HL-60 (cell line): Measurements from ENCODE around the gene RMDN2.

Source experiments
- DNase-seq, 2 experiments: peaks; one replicate each; pipeline ENCODE4 v3.0.0-alpha.2; 2010 to 2020; ENCODE audit warnings: low read depth in 1 of 2, low spot score in 1 of 2
- H3K27ac ChIP-seq: fragments of 250-450 bp; sonication (Bioruptor Pico); replicated peaks from 2 replicates; pipeline ENCODE4 v1.5.1; 2020; ENCODE audit warnings: mild to moderate bottlenecking, moderate library complexity
- H3K27me3 ChIP-seq: fragments of 250-450 bp; sonication (Bioruptor Pico); 2 replicates; pipeline ENCODE4 v1.5.1; 2021; ENCODE audit warnings: mild to moderate bottlenecking, moderate library complexity; ENCODE audit not compliant: insufficient read depth, poor library complexity, severe bottlenecking
- H3K4me3 ChIP-seq: replicated peaks from 2 replicates; pipeline ENCODE4 v1.5.1; 2011; ENCODE audit warnings: mild to moderate bottlenecking, control low read depth, low read length; ENCODE audit not compliant: insufficient read depth
- GABPA ChIP-seq: IDR thresholded peaks from 2 replicates; pipeline ENCODE4 v1.6.1; 2012; ENCODE audit warnings: low read depth
- POLR2AphosphoS5 ChIP-seq: IDR thresholded peaks from 2 replicates; pipeline ENCODE4 v1.6.1; 2012; ENCODE audit warnings: low read depth
- SPI1 ChIP-seq: IDR thresholded peaks from 2 replicates; pipeline ENCODE4 v1.6.1; 2012; ENCODE audit warnings: low read depth, mild to moderate bottlenecking, borderline replicate concordance
- TF ChIP-seq, protein P1 (sequence below): IDR thresholded peaks from one replicate; pipeline ENCODE4 v1.5.1; 2011; ENCODE audit warnings: low read length, control low read depth, inconsistent platforms; ENCODE audit not compliant: insufficient read depth
- TF ChIP-seq, protein P2 (sequence below): IDR thresholded peaks from 2 replicates; pipeline ENCODE4 v1.6.1; 2012; ENCODE audit warnings: low read depth; ENCODE audit not compliant: insufficient replicate concordance

The RMDN2 gene

GRCh38 chr2:37966326-37966725 is 41.2 kb downstream of the RMDN2 start:
- Histone ChIP-seq H3K27me3 (no peaks in the 10 kb centered on the region), H3K27ac (no peak overlapping the region), H3K4me3 (no peak overlapping the region)
- DNase-seq, result no peak
- TF ChIP-seq SPI1 (no peak), GABPA (no peak), POLR2AphosphoS5 (no peak)

DNA sequence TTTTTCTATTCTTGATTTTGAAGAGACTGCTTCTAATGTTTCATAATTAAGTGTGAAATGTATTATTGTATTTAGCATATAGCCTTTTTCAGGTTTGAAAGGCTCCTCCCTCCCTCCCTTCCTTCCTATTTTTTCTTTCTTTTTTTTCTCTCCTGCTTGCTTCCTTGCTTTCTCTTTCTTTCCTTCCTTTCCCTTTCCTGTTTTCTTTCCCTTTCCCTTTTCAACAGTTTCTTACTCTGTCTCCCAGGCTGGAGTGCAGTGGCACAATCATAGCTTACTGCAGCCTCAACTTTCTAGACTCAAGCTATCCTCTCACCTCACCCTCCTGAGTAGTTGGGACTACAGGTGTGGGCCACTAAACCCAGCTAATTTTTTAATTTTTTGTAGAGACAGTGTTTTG is 44.6 kb downstream of the RMDN2 start:
- DNase-seq, result no peak
- H3K4me3 ChIP-seq, result no peak overlapping the region
- TF ChIP-seq, protein P1, sequence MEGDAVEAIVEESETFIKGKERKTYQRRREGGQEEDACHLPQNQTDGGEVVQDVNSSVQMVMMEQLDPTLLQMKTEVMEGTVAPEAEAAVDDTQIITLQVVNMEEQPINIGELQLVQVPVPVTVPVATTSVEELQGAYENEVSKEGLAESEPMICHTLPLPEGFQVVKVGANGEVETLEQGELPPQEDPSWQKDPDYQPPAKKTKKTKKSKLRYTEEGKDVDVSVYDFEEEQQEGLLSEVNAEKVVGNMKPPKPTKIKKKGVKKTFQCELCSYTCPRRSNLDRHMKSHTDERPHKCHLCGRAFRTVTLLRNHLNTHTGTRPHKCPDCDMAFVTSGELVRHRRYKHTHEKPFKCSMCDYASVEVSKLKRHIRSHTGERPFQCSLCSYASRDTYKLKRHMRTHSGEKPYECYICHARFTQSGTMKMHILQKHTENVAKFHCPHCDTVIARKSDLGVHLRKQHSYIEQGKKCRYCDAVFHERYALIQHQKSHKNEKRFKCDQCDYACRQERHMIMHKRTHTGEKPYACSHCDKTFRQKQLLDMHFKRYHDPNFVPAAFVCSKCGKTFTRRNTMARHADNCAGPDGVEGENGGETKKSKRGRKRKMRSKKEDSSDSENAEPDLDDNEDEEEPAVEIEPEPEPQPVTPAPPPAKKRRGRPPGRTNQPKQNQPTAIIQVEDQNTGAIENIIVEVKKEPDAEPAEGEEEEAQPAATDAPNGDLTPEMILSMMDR, result no peak
- TF ChIP-seq SPI1 (no peak), GABPA (no peak), POLR2AphosphoS5 (no peak)
- TF ChIP-seq, protein P2, sequence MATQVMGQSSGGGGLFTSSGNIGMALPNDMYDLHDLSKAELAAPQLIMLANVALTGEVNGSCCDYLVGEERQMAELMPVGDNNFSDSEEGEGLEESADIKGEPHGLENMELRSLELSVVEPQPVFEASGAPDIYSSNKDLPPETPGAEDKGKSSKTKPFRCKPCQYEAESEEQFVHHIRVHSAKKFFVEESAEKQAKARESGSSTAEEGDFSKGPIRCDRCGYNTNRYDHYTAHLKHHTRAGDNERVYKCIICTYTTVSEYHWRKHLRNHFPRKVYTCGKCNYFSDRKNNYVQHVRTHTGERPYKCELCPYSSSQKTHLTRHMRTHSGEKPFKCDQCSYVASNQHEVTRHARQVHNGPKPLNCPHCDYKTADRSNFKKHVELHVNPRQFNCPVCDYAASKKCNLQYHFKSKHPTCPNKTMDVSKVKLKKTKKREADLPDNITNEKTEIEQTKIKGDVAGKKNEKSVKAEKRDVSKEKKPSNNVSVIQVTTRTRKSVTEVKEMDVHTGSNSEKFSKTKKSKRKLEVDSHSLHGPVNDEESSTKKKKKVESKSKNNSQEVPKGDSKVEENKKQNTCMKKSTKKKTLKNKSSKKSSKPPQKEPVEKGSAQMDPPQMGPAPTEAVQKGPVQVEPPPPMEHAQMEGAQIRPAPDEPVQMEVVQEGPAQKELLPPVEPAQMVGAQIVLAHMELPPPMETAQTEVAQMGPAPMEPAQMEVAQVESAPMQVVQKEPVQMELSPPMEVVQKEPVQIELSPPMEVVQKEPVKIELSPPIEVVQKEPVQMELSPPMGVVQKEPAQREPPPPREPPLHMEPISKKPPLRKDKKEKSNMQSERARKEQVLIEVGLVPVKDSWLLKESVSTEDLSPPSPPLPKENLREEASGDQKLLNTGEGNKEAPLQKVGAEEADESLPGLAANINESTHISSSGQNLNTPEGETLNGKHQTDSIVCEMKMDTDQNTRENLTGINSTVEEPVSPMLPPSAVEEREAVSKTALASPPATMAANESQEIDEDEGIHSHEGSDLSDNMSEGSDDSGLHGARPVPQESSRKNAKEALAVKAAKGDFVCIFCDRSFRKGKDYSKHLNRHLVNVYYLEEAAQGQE, result no peak

DNA sequence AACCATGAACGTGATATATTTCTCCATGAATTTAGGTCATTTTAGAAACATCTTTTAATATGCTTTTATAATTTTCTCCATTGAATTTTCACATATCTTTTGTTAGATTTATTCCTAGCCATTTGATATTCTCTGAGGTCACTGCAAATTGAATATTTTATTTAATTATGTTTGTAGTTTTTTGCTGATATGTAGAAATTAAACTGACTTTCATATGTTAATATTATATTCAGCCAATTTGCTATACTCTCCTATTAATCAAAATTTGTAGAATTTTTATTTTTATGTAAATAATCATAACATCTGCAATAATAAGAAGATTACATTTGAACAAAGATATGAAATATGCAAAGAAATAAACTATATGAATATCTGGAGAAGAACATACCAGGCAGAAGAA is 46.9 kb downstream of the RMDN2 start:
- no peak for TF ChIP-seq GABPA
- TF ChIP-seq, protein P2, result no peak
- no peak for TF ChIP-seq POLR2AphosphoS5
- TF ChIP-seq, protein P1, result no peak
- TF ChIP-seq SPI1, result no peak
- DNase-seq, result no peak
- Histone ChIP-seq H3K27me3 (no peaks in the 10 kb centered on the region), H3K27ac (no peak overlapping the region), H3K4me3 (no peak overlapping the region)

More for the DNA sequence above, 44.6 kb downstream of the RMDN2 start:
- Histone ChIP-seq H3K27ac (no peak overlapping the region), H3K27me3 (no peaks in the 10 kb centered on the region)

GRCh38 chr2:37973615-37974353 is 48.7 kb downstream of the RMDN2 start:
- H3K27me3 ChIP-seq, result no peaks in the 10 kb centered on the region
- DNase-seq, result no peak
- TF ChIP-seq, protein P1, result no peak
- H3K27ac ChIP-seq, result no peak overlapping the region
- no peak overlapping the region for H3K4me3 ChIP-seq
